Astrocyte of the cerebellum (primary cell): ENCODE data around the gene SP4.

ENCODE experiments used
- DNase-seq: peaks from one replicate; pipeline ENCODE4 v3.0.0-alpha.2; 2011; ENCODE audit warnings: low read depth
- H3K4me3 ChIP-seq: 2 replicates; pipeline ENCODE4 v1.5.1; 2011; ENCODE audit warnings: mild to moderate bottlenecking, low read depth, low read length, moderate library complexity
- in situ Hi-C: cut with HindIII; loops from 2 replicates; pipeline ENCODE4 v1.10.0; 2017; ENCODE audit warnings: low sequenced_read_pairs
- TF ChIP-seq, protein P1 (sequence below): IDR thresholded peaks from 2 replicates; pipeline ENCODE4 v1.5.1; 2012; ENCODE audit warnings: low read length, low read depth, moderate library complexity, mild to moderate bottlenecking; ENCODE audit errors: missing control alignments

Gene SP4

GRCh38 chr7:21430575-21430954 is 2.7 kb downstream of the SP4 start:
- H3K4me3 ChIP-seq, result no peak overlapping the region
- no peak for DNase-seq
- TF ChIP-seq, protein P1, sequence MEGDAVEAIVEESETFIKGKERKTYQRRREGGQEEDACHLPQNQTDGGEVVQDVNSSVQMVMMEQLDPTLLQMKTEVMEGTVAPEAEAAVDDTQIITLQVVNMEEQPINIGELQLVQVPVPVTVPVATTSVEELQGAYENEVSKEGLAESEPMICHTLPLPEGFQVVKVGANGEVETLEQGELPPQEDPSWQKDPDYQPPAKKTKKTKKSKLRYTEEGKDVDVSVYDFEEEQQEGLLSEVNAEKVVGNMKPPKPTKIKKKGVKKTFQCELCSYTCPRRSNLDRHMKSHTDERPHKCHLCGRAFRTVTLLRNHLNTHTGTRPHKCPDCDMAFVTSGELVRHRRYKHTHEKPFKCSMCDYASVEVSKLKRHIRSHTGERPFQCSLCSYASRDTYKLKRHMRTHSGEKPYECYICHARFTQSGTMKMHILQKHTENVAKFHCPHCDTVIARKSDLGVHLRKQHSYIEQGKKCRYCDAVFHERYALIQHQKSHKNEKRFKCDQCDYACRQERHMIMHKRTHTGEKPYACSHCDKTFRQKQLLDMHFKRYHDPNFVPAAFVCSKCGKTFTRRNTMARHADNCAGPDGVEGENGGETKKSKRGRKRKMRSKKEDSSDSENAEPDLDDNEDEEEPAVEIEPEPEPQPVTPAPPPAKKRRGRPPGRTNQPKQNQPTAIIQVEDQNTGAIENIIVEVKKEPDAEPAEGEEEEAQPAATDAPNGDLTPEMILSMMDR, result no peak
- in situ Hi-C loops, result no loop called here

DNA sequence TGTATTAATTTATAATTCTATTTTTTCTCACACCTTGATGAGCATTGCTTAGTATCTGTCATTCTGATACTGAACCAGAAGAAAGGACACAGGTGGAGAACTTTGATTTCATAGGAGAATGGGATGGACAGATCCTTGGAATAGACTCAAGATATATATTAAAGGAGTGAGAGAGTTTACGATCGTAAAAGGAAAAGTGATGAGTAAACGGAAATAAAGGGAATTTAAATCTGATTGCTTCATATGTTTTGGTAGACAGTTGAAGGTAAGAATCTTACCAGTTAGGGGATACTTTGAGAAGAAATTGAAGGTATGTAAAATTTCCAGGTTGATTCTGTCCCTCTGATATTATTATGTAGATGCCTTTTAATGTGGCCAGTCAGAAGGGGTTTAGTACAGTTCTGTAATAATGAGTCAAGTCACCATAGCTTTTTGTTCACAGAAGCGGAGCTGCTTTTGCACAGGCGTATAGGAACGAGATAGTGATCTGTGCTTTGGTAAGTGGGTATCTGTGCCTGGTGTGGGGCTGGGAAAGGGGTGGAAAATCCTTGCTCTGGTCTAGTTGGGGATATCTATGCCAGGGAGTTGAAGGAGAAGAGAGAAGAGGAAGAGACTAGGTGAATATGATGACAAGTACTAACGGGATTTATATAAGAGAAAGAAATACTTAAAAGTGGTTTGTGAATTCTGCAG is 15.4 kb downstream of the SP4 start:
- no peak overlapping the region for H3K4me3 ChIP-seq
- DNase-seq, result no peak
- TF ChIP-seq, protein P1, result no peak
- in situ Hi-C loops, result no loop called here

GRCh38 chr7:21448974-21449373 is 21.1 kb downstream of the SP4 start:
- in situ Hi-C loops, result no loop called here
- no peak overlapping the region for H3K4me3 ChIP-seq
- TF ChIP-seq, protein P1, result no peak
- no peak for DNase-seq

- TF ChIP-seq, protein P1, result no peak
- DNase-seq, result no peak
- H3K4me3 ChIP-seq, result no peak overlapping the region
- in situ Hi-C loops, result no loop called here
Observed at GRCh38 chr7:21450076-21450475, 22.2 kb downstream of the SP4 start.

DNA sequence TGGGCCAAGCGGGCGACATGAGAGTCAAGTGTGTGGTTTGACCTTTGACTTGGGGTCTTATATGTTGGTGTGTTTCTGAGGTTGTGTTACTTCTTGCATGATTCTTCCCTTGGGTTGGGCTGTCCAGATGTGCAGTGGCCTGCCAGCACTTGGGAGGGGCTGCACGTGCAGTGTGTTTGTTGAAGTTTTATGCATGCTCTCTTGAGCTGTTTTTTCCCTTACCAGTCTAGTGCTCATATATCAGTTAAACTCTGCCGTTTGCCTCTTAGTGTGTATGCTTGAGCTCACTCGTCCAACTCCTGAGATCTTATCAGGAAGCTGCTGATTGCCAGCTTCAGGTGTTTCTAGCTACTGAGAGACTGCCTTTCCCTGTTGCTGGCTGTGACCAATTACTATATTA is 23.1 kb downstream of the SP4 start:
- TF ChIP-seq, protein P1, result no peak
- in situ Hi-C loops, result no loop called here
- DNase-seq, result no peak
- H3K4me3 ChIP-seq, result no peak overlapping the region

DNA sequence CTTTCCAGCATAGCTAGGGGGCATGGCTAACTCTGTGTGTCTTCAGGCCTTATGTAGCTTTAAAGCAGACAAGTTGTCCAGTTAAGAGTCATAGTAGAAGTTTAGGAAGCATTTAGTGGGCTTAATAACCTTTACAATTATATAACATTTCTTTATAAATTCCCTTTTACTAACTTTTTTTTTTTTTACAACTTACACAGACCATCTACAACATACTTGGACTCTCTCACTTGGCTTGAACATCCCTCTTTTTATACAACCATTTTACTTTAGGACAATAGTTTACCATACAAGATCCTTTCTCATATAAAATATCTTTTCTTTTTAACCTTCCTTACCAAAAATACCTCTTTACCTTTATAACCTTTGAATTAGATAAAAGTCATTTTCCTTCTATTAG is 26.3 kb downstream of the SP4 start:
- H3K4me3 ChIP-seq, result no peak overlapping the region
- in situ Hi-C loops, result no loop called here
- TF ChIP-seq, protein P1, result no peak
- no peak for DNase-seq
